Smooth muscle cell (in vitro differentiated cells): ENCODE data around the gene TRAF6. TPM values are rescaled to one million over a fixed set of nuclear protein-coding genes. Genes with fewer than 3 reads are reported as not detected.

Experiments used
- DNase-seq: peaks from one replicate; lab custom pipeline; 2025; ENCODE audit not compliant: unreplicated experiment; lab: John Stamatoyannopoulos, UW
- H2AFZ ChIP-seq: fragments of 200-600 bp; sonication (generic); 2 replicates; pipeline ENCODE4 v1.6.0; 2016; ENCODE audit warnings: antibody characterized with exemption, low read depth, mild to moderate bottlenecking
- H3F3A ChIP-seq: fragments of 200-600 bp; sonication (generic); 2 replicates; pipeline ENCODE4 v1.6.0; 2017; ENCODE audit warnings: antibody characterized with exemption, low read depth
- H3K27ac ChIP-seq: fragments of 200-600 bp; sonication (generic); 2 replicates; pipeline ENCODE4 v1.5.1; 2016; ENCODE audit warnings: low read depth, mild to moderate bottlenecking
- H3K27me3 ChIP-seq: fragments of 200-600 bp; sonication (generic); 2 replicates; pipeline ENCODE4 v1.6.1; 2016; ENCODE audit warnings: low read depth, mild to moderate bottlenecking
- H3K36me3 ChIP-seq: fragments of 200-600 bp; sonication (generic); 2 replicates; pipeline ENCODE4 v1.5.1; 2016; ENCODE audit warnings: low read depth
- H3K4me1 ChIP-seq: fragments of 200-600 bp; sonication (generic); 2 replicates; pipeline ENCODE4 v1.5.1; 2016; ENCODE audit warnings: low read depth
- H3K4me2 ChIP-seq: fragments of 200-600 bp; sonication (generic); 2 replicates; pipeline ENCODE4 v1.6.0; 2016; ENCODE audit warnings: mild to moderate bottlenecking
- H3K4me3 ChIP-seq: fragments of 200-600 bp; sonication (generic); 2 replicates; pipeline ENCODE4 v1.5.1; 2016; ENCODE audit warnings: mild to moderate bottlenecking
- H3K79me2 ChIP-seq: fragments of 200-600 bp; sonication (generic); 2 replicates; pipeline ENCODE4 v1.6.0; 2016; ENCODE audit warnings: low read depth, mild to moderate bottlenecking
- H3K9ac ChIP-seq: fragments of 200-600 bp; sonication (generic); 2 replicates; pipeline ENCODE4 v1.6.0; 2016; ENCODE audit warnings: low read depth
- H3K9me3 ChIP-seq: fragments of 200-600 bp; sonication (generic); replicated peaks from 2 replicates; pipeline ENCODE4 v1.5.1; 2016; ENCODE audit warnings: low read depth
- H4K20me1 ChIP-seq: fragments of 200-600 bp; sonication (generic); 2 replicates; pipeline ENCODE4 v1.6.0; 2016; ENCODE audit warnings: low read depth
- WGBS: methylation state at CpG from one replicate; pipeline ENCODE4 v1.1.7; 2016; ENCODE audit warnings: low lambda C conversion rate; 5-methylcytosine and 5-hydroxymethylcytosine counted together
- polyA plus RNA-seq: library from polyadenylated mRNA; unstranded; fragments of >200 nt; fragmentation: Nextera tagmentation; extraction: Ambion mirVana; gene quantifications from 2 replicates; pipeline ENCODE4 v1.2.1, GENCODE V29; 2016
- total RNA-seq: library from RNA; depleted of rRNA; stranded (reverse); fragments of >200 nt; gene quantifications from 2 replicates; pipeline ENCODE4 v1.2.3, GENCODE V29; 2014
- TF ChIP-seq, protein P1 (sequence below): fragments of 200-600 bp; sonication (generic); IDR thresholded peaks from 2 replicates; pipeline ENCODE4 v1.5.1; 2017; ENCODE audit warnings: borderline replicate concordance, mild to moderate bottlenecking, antibody characterized with exemption; ENCODE audit not compliant: insufficient read depth, poor library complexity, severe bottlenecking

Gene TRAF6
- total and polyA plus RNA-seq, 2 experiments from 2014 or later = 9.9 to 18.9 TPM

DNA sequence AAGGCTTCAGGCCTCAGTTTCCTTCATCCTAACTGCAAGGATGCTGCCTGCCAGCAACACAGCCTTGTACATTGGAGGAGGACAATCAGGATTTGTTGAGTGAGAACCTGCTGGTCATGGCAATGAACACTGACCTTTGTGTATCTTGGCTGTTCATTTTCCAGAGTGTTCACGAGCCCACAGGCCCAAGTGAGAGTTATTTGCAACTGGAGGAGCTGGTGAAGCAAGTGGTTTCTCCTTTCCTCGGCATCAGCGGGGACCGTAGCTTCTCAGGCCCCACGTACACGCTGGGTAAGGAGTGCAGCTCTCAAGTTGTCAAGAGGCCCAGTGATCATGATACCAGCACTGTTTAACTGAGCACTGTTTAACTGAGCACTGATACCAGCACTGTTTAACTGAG is 59.0 kb downstream of the TRAF6 start:
- no peak overlapping the region for H3K4me3 ChIP-seq
- H3K9ac ChIP-seq = no peak overlapping the region
- H3K4me1 ChIP-seq = peaks cover 44% of the 10 kb centered on the region
- TF ChIP-seq, protein P1, sequence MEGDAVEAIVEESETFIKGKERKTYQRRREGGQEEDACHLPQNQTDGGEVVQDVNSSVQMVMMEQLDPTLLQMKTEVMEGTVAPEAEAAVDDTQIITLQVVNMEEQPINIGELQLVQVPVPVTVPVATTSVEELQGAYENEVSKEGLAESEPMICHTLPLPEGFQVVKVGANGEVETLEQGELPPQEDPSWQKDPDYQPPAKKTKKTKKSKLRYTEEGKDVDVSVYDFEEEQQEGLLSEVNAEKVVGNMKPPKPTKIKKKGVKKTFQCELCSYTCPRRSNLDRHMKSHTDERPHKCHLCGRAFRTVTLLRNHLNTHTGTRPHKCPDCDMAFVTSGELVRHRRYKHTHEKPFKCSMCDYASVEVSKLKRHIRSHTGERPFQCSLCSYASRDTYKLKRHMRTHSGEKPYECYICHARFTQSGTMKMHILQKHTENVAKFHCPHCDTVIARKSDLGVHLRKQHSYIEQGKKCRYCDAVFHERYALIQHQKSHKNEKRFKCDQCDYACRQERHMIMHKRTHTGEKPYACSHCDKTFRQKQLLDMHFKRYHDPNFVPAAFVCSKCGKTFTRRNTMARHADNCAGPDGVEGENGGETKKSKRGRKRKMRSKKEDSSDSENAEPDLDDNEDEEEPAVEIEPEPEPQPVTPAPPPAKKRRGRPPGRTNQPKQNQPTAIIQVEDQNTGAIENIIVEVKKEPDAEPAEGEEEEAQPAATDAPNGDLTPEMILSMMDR = no peak
- WGBS = 97% methylated on average over 6 of the region's 6 CpGs
- H4K20me1 ChIP-seq = no peaks in the 10 kb centered on the region
- no peak overlapping the region for H3K4me2 ChIP-seq
- H2AFZ ChIP-seq = no peak overlapping the region
- H3K27ac ChIP-seq = no peak overlapping the region
- H3K79me2 ChIP-seq = no peaks in the 10 kb centered on the region
- no peaks in the 10 kb centered on the region for H3K27me3 ChIP-seq
- no peaks in the 10 kb centered on the region for H3K36me3 ChIP-seq
- H3F3A ChIP-seq = peaks cover 16% of the 10 kb centered on the region
- no peak for DNase-seq
- no peaks in the 10 kb centered on the region for H3K9me3 ChIP-seq

DNA sequence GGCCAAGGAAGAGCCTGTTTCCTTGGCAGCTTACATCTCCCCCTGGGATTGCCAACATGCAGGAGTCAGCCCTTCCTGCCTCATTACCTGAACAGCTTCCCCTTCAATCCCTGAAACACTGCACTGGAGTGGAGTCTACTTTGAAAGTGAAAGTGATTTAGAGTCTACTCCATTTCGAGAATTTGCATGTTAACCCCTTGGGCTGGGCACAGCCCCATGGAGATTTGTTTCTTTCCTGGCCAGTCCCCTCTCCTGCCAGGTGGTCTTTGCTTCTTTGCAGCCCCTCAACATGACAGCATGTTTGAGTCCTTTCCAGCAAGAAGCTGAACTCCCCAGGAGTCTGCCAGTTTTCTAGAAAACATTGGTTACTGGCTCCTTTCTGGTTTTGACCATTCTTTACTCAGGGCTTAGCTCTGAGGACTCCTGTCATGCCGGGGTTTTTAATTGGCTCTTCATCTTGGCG is 59.9 kb downstream of the TRAF6 start:
- DNase-seq = no peak
- H3K27ac ChIP-seq = no peak overlapping the region
- H3K4me2 ChIP-seq = no peak overlapping the region
- H3K9me3 ChIP-seq = no peaks in the 10 kb centered on the region
- no peak overlapping the region for H3K9ac ChIP-seq
- H3K4me3 ChIP-seq = no peak overlapping the region
- H4K20me1 ChIP-seq = no peaks in the 10 kb centered on the region
- H2AFZ ChIP-seq = no peak overlapping the region
- H3K79me2 ChIP-seq = no peaks in the 10 kb centered on the region
- peaks cover 6% of the 10 kb centered on the region for H3K36me3 ChIP-seq
- H3K27me3 ChIP-seq = no peaks in the 10 kb centered on the region
- peaks cover 14% of the 10 kb centered on the region for H3F3A ChIP-seq
- TF ChIP-seq, protein P1 = no peak
- 83% methylated on average over 3 of the region's 3 CpGs for WGBS
- peaks cover 36% of the 10 kb centered on the region for H3K4me1 ChIP-seq

DNA sequence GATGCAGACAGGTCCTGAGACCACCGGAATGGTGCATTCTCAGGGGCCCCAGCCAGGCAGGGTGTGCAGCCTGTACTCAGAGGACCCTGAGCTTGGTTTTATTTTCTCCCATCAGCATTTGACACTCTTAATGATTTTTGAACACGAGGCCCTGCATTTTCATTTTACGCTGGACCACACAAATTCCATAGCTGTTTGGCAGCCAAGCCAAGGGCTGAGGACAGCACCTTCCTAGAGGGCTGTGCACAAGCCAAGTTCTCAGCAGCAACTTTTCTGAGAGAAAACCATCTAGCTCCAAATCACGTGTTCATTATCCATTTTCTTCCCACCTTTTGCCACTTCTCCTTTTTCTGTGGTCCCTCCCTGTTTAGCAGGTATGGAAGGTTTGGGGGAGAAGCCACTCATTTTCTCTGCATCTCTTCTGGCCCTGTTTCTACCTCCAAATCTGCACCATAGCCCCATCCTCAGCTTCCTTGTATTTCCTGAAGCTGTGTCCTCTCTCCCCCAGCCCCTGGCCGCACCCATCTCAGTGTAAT is 60.4 kb downstream of the TRAF6 start:
- no peak overlapping the region for H2AFZ ChIP-seq
- H3K4me2 ChIP-seq = no peak overlapping the region
- peaks cover 30% of the 10 kb centered on the region for H3K4me1 ChIP-seq
- peaks cover 6% of the 10 kb centered on the region for H3K36me3 ChIP-seq
- no peaks in the 10 kb centered on the region for H4K20me1 ChIP-seq
- WGBS = 94% methylated on average over 5 of the region's 5 CpGs
- DNase-seq = no peak
- H3K4me3 ChIP-seq = no peak overlapping the region
- no peaks in the 10 kb centered on the region for H3K27me3 ChIP-seq
- H3K9ac ChIP-seq = no peak overlapping the region
- no peak overlapping the region for H3K27ac ChIP-seq
- H3F3A ChIP-seq = peaks cover 9% of the 10 kb centered on the region
- H3K79me2 ChIP-seq = no peaks in the 10 kb centered on the region
- H3K9me3 ChIP-seq = no peaks in the 10 kb centered on the region
- TF ChIP-seq, protein P1 = no peak

DNA sequence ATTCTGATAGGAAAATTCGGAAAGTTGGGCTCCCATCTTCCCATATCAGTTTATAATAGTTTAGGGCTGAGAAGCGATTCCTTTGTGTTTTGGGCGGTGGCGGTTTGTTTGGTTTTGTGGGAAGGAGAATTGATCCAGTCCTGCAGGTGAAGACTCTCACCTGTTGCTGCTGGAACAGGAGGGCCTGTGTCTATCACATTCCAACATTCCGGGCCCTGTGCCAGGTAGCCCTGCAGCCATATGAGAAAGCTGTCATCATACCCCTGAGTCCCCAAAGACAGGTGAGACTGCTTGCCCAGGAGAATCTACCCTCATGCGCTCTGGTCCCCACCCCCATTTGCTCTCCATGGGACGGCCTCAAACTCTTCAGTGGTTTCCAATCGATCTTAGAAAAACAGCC is 62.1 kb downstream of the TRAF6 start:
- peaks cover 7% of the 10 kb centered on the region for H3K36me3 ChIP-seq
- no peak overlapping the region for H3K27ac ChIP-seq
- H3K9ac ChIP-seq = no peak overlapping the region
- 83% methylated on average over 8 of the region's 8 CpGs for WGBS
- no peaks in the 10 kb centered on the region for H3K27me3 ChIP-seq
- TF ChIP-seq, protein P1 = no peak
- no peak for DNase-seq
- H3K4me3 ChIP-seq = no peak overlapping the region
- H3K79me2 ChIP-seq = no peaks in the 10 kb centered on the region
- H3K9me3 ChIP-seq = no peaks in the 10 kb centered on the region
- no peaks in the 10 kb centered on the region for H4K20me1 ChIP-seq
- peaks cover 14% of the 10 kb centered on the region for H3K4me1 ChIP-seq
- no peak overlapping the region for H2AFZ ChIP-seq
- H3F3A ChIP-seq = peaks cover 7% of the 10 kb centered on the region
- H3K4me2 ChIP-seq = no peak overlapping the region
